GM19324 (cell line): Measurements from ENCODE around the gene MATN1.

Source experiments
- ATAC-seq: cut with Tn5 transposase; IDR thresholded peaks from one replicate; pipeline ENCODE4 v1.9.1; 2021; ENCODE audit warnings: mild to moderate bottlenecking, moderate library complexity; ENCODE audit not compliant: unreplicated experiment, low FRiP score

MATN1 gene

GRCh38 chr1:30686236-30686935 lies 37.0 kb downstream of the MATN1 start:
- ATAC-seq = no peak

- no peak for ATAC-seq
Observed at GRCh38 chr1:30685796-30686165, 37.6 kb downstream of the MATN1 start.

GRCh38 chr1:30684881-30685795 lies 38.2 kb downstream of the MATN1 start:
- ATAC-seq = no peak

- ATAC-seq = no peak
Observed at GRCh38 chr1:30684259-30684658, 39.1 kb downstream of the MATN1 start.

- no peak for ATAC-seq
Observed at GRCh38 chr1:30683699-30684098, 39.7 kb downstream of the MATN1 start.

- no peak for ATAC-seq
Observed at GRCh38 chr1:30682396-30683275, 40.7 kb downstream of the MATN1 start.

- no peak for ATAC-seq
Observed at GRCh38 chr1:30681782-30682181, 41.6 kb downstream of the MATN1 start.

GRCh38 chr1:30680879-30681278 lies 42.5 kb downstream of the MATN1 start:
- no peak for ATAC-seq

- no peak for ATAC-seq
Observed at GRCh38 chr1:30680429-30680828, 43.0 kb downstream of the MATN1 start.

GRCh38 chr1:30679976-30680305 lies 43.4 kb downstream of the MATN1 start:
- no peak for ATAC-seq

GRCh38 chr1:30679201-30679975 lies 44.0 kb downstream of the MATN1 start:
- ATAC-seq = no peak

- no peak for ATAC-seq
Observed at GRCh38 chr1:30678209-30678608, 45.2 kb downstream of the MATN1 start.

GRCh38 chr1:30677471-30677870 lies 45.9 kb downstream of the MATN1 start:
- no peak for ATAC-seq

GRCh38 chr1:30675761-30676160 lies 47.6 kb downstream of the MATN1 start:
- ATAC-seq = no peak

GRCh38 chr1:30675289-30675688 lies 48.1 kb downstream of the MATN1 start:
- no peak for ATAC-seq

GRCh38 chr1:30673395-30673794 lies 50.0 kb downstream of the MATN1 start:
- ATAC-seq = no peak

GRCh38 chr1:30672661-30673060 lies 50.7 kb downstream of the MATN1 start:
- no peak for ATAC-seq

- ATAC-seq = no peak
Observed at GRCh38 chr1:30670240-30671060, 52.9 kb downstream of the MATN1 start.

- ATAC-seq = no peak
Observed at GRCh38 chr1:30668546-30669327, 54.6 kb downstream of the MATN1 start.
